IMR-90 (cell line): ENCODE results near the gene MID2.

Experiments used
- CEBPB ChIP-seq: IDR thresholded peaks from 2 replicates; pipeline ENCODE4 v1.6.1; 2012; ENCODE audit warnings: low read depth, low read length, improper control_type of control experiment
- CTCF ChIP-seq: conservative IDR thresholded peaks from 2 replicates; pipeline ENCODE4 v1.5.1; 2012; ENCODE audit warnings: mild to moderate bottlenecking, low read depth, low read length, improper control_type of control experiment
- POLR2A ChIP-seq: IDR thresholded peaks from 2 replicates; pipeline ENCODE4 v1.6.1; 2012; ENCODE audit warnings: mild to moderate bottlenecking, low read depth, low read length
- RAD21 ChIP-seq: IDR thresholded peaks from 2 replicates; pipeline ENCODE4 v1.6.1; 2012; ENCODE audit warnings: low read length, improper control_type of control experiment
- RFX5 ChIP-seq: IDR thresholded peaks from 2 replicates; pipeline ENCODE4 v1.8.0; 2012; ENCODE audit warnings: low read depth, mild to moderate bottlenecking, low read length, moderate library complexity

DNA sequence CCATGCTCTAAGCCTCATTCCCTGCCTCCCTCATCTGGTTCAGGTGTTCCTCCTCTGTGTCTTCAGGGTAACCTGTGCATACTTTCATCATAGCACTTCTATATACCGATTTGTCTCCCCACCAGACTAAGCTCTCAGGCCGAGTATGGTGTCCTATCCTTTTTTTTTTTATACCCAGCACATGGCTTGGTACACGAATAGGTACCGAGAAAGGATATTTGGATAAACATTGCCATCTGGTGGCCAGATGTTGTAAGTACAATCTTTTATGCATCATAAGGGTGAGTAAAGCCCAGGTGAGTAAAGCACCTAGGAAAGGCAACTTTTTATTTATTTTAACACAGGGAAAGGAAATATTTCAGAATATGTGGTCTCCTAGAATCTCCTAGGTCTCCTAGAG is 68.4 kb downstream of the MID2 start:
- no peak for TF ChIP-seq CEBPB
- peak; percentile 54 for TF ChIP-seq CTCF
- TF ChIP-seq RAD21 = peak; percentile 65
- no peak for TF ChIP-seq POLR2A
- TF ChIP-seq RFX5 = no peak
